ENCODE results near the gene EIF3C. TPM values are rescaled to one million over a fixed set of nuclear protein-coding genes. Genes with fewer than 3 reads are reported as not detected.
"Not testable (repeated sequence)": the region's sequence is repeated elsewhere in the genome, so short reads cannot be mapped to it uniquely, and the experiment has no call there.

The EIF3C gene
- total RNA-seq, 1 donor from 2014 or later: 901 TPM

- H3K4me1 Mint-ChIP-seq; H3K27me3 Mint-ChIP-seq (ENCODE audit: low read depth); H3K9me3 Mint-ChIP-seq; DNase-seq (ENCODE audit: low read depth, low spot score); H3K36me3 Mint-ChIP-seq (ENCODE audit: low read depth); H3K27ac Mint-ChIP-seq (ENCODE audit: unreplicated experiment); H3K4me3 Mint-ChIP-seq: not testable (repeated sequence)
Observed at GRCh38 chr16:28722852-28723650, 11.8 kb downstream of the EIF3C start.

GRCh38 chr16:28731253-28731652, 20.0 kb downstream of the EIF3C start:
- not testable (repeated sequence) for H3K4me1 Mint-ChIP-seq; DNase-seq (ENCODE audit: low read depth, low spot score); H3K27ac Mint-ChIP-seq (ENCODE audit: unreplicated experiment); H3K36me3 Mint-ChIP-seq (ENCODE audit: low read depth); H3K27me3 Mint-ChIP-seq (ENCODE audit: low read depth); H3K4me3 Mint-ChIP-seq; H3K9me3 Mint-ChIP-seq

GRCh38 chr16:28732455-28733124, 21.3 kb downstream of the EIF3C start:
- H3K4me1 Mint-ChIP-seq; H3K27me3 Mint-ChIP-seq (ENCODE audit: low read depth); DNase-seq (ENCODE audit: low read depth, low spot score); H3K27ac Mint-ChIP-seq (ENCODE audit: unreplicated experiment); H3K9me3 Mint-ChIP-seq; H3K4me3 Mint-ChIP-seq; H3K36me3 Mint-ChIP-seq (ENCODE audit: low read depth): not testable (repeated sequence)

- not testable (repeated sequence) for DNase-seq (ENCODE audit: low read depth, low spot score); H3K4me3 Mint-ChIP-seq; H3K36me3 Mint-ChIP-seq (ENCODE audit: low read depth); H3K4me1 Mint-ChIP-seq; H3K27ac Mint-ChIP-seq (ENCODE audit: unreplicated experiment); H3K9me3 Mint-ChIP-seq; H3K27me3 Mint-ChIP-seq (ENCODE audit: low read depth)
Observed at GRCh38 chr16:28739787-28740186, 28.5 kb downstream of the EIF3C start.

- H3K4me3 Mint-ChIP-seq; DNase-seq (ENCODE audit: low read depth, low spot score); H3K9me3 Mint-ChIP-seq; H3K36me3 Mint-ChIP-seq (ENCODE audit: low read depth); H3K27ac Mint-ChIP-seq (ENCODE audit: unreplicated experiment); H3K27me3 Mint-ChIP-seq (ENCODE audit: low read depth); H3K4me1 Mint-ChIP-seq: not testable (repeated sequence)
Observed at GRCh38 chr16:28740631-28741030, 29.4 kb downstream of the EIF3C start.

GRCh38 chr16:28741295-28741694, 30.0 kb downstream of the EIF3C start:
- not testable (repeated sequence) for H3K36me3 Mint-ChIP-seq (ENCODE audit: low read depth); H3K4me1 Mint-ChIP-seq; H3K9me3 Mint-ChIP-seq; H3K27me3 Mint-ChIP-seq (ENCODE audit: low read depth); H3K27ac Mint-ChIP-seq (ENCODE audit: unreplicated experiment); DNase-seq (ENCODE audit: low read depth, low spot score); H3K4me3 Mint-ChIP-seq

GRCh38 chr16:28746618-28747350, 35.5 kb downstream of the EIF3C start:
- not testable (repeated sequence) for H3K4me1 Mint-ChIP-seq; H3K4me3 Mint-ChIP-seq; H3K36me3 Mint-ChIP-seq (ENCODE audit: low read depth); H3K27me3 Mint-ChIP-seq (ENCODE audit: low read depth); H3K27ac Mint-ChIP-seq (ENCODE audit: unreplicated experiment); DNase-seq (ENCODE audit: low read depth, low spot score); H3K9me3 Mint-ChIP-seq

GRCh38 chr16:28749997-28750465, 38.8 kb downstream of the EIF3C start:
- DNase-seq (ENCODE audit: low read depth, low spot score): peak; percentile 18
- not testable (repeated sequence) for H3K36me3 Mint-ChIP-seq (ENCODE audit: low read depth); H3K27me3 Mint-ChIP-seq (ENCODE audit: low read depth); H3K27ac Mint-ChIP-seq (ENCODE audit: unreplicated experiment); H3K4me1 Mint-ChIP-seq; H3K9me3 Mint-ChIP-seq; H3K4me3 Mint-ChIP-seq
- peak; percentile 52 for TF ChIP-seq CTCF (conservative IDR thresholded peaks at IDR 0.05)

- H3K4me3 Mint-ChIP-seq; DNase-seq (ENCODE audit: low read depth, low spot score); H3K9me3 Mint-ChIP-seq; H3K36me3 Mint-ChIP-seq (ENCODE audit: low read depth); H3K4me1 Mint-ChIP-seq; H3K27ac Mint-ChIP-seq (ENCODE audit: unreplicated experiment); H3K27me3 Mint-ChIP-seq (ENCODE audit: low read depth): not testable (repeated sequence)
Observed at GRCh38 chr16:28750469-28751067, 39.3 kb downstream of the EIF3C start.

GRCh38 chr16:28751487-28751886, 40.2 kb downstream of the EIF3C start, which contains the start of gene NPIPB9:
NPIPB9 (plus strand) TSS chr16:28751787.
- H3K27me3 Mint-ChIP-seq (ENCODE audit: low read depth); H3K4me1 Mint-ChIP-seq; DNase-seq (ENCODE audit: low read depth, low spot score); H3K9me3 Mint-ChIP-seq; H3K4me3 Mint-ChIP-seq; H3K27ac Mint-ChIP-seq (ENCODE audit: unreplicated experiment); H3K36me3 Mint-ChIP-seq (ENCODE audit: low read depth): not testable (repeated sequence)

- not testable (repeated sequence) for H3K27me3 Mint-ChIP-seq (ENCODE audit: low read depth); DNase-seq (ENCODE audit: low read depth, low spot score); H3K27ac Mint-ChIP-seq (ENCODE audit: unreplicated experiment); H3K4me3 Mint-ChIP-seq; H3K9me3 Mint-ChIP-seq; H3K4me1 Mint-ChIP-seq; H3K36me3 Mint-ChIP-seq (ENCODE audit: low read depth)
Observed at GRCh38 chr16:28781697-28782096, 70.4 kb downstream of the EIF3C start.

GRCh38 chr16:28782357-28782756, 71.1 kb downstream of the EIF3C start:
- not testable (repeated sequence) for H3K4me3 Mint-ChIP-seq; H3K9me3 Mint-ChIP-seq; H3K36me3 Mint-ChIP-seq (ENCODE audit: low read depth); H3K4me1 Mint-ChIP-seq; H3K27ac Mint-ChIP-seq (ENCODE audit: unreplicated experiment); DNase-seq (ENCODE audit: low read depth, low spot score); H3K27me3 Mint-ChIP-seq (ENCODE audit: low read depth)

All from neural crest cell (in vitro differentiated cells).